NCI-H345 (cell line): ENCODE measurements around the gene BLACAT1.
"Not testable (repeated sequence)": the region's sequence is repeated elsewhere in the genome, so short reads cannot be mapped to it uniquely, and the experiment has no call there.

Source experiments
- DNase-seq: peaks from one replicate; lab custom pipeline; 2025; lab: John Stamatoyannopoulos, UW

The BLACAT1 gene

DNA sequence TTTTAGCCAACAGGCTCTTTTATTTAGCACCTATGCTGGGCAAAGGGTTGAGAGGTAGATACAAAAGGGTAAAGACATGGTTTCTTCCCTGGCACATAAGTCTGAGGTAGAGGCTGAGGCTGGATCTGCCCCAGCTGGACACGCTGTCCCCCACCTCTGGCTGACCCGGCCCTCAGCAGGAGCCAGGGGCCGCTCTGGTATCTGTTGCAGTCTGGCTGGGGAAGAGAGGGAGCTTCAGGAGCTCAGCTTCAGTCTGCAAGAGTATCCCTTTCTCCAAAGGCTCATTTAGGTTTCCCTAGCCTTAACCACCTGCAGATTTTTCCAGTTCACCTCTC is 14.2 kb downstream of the BLACAT1 start:
- no peak for DNase-seq

DNA sequence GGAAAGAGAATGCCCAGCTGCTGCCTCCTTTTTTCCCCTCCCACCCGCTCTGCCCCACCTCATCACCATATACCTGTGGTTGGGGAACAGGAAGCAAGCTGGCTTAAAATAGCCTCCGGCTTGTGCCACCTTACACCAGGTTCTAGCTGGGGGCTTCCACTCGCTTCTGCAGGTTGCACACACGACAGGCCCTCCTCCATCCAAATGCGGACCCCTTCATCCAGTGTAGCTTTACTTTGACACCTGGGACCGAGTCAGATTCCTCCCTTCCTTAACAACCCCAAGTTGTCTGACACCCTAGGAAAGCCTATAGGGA is 14.6 kb downstream of the BLACAT1 start:
- DNase-seq, result no peak

DNA sequence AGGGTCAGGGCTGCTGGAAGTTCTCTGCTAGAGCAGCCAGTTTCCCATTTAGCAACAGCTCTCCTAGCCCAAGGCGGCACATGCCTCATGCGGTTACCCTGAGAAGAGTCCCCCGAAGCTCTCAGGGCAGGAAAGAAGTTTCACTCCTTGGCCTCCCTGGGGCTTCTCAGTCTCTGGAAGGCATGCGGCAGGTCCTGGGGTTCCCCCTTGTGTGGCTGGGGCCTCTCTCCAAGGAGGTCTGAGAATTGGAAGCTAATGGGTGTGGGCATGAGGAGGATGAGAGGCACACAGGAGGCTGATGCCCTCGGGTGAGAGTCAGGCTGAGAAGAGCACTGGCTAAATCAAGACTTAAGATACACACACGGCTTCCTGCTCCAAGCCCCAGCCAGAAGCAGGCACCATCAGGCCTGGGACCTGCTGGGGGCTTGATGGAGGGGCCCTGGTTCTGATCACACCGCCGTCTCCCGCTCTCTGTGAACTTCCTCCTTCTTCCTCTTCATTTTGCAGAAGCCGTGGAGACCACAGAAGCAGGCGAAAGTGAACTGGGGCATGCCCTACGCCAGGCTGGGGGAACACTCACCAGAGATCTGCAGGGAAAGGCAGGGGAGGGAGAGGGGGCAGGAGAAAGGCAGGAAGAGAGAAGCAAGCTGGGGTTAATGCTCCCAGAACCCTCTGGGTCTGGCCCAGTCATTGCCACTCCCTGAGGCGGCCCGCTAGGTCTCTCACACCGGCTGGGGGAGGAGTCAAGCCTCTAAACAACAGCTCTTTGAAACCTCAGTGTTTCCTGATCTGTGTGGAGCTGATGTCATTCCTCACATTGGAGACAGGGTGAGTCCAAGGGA is 15.1 kb downstream of the BLACAT1 start:
- peak; percentile 56 for DNase-seq

DNA sequence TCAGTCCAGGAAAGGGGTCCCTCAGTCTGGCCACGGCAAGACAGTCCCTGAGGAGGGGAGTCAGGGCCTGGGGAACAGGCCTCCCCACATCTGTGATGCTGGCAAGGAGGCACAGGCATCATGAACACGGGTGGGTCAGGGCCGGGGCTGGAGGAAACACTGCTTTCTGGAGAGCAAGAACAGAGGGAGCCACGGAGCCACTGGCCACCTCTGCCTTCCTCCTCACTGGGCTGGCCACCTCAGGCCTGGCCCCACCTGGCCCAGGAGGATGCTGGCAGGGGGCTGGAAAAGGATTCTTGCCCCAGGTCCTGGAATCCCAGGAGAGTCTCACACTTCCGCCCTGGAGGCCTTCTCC is 15.7 kb downstream of the BLACAT1 start:
- DNase-seq, result no peak

DNA sequence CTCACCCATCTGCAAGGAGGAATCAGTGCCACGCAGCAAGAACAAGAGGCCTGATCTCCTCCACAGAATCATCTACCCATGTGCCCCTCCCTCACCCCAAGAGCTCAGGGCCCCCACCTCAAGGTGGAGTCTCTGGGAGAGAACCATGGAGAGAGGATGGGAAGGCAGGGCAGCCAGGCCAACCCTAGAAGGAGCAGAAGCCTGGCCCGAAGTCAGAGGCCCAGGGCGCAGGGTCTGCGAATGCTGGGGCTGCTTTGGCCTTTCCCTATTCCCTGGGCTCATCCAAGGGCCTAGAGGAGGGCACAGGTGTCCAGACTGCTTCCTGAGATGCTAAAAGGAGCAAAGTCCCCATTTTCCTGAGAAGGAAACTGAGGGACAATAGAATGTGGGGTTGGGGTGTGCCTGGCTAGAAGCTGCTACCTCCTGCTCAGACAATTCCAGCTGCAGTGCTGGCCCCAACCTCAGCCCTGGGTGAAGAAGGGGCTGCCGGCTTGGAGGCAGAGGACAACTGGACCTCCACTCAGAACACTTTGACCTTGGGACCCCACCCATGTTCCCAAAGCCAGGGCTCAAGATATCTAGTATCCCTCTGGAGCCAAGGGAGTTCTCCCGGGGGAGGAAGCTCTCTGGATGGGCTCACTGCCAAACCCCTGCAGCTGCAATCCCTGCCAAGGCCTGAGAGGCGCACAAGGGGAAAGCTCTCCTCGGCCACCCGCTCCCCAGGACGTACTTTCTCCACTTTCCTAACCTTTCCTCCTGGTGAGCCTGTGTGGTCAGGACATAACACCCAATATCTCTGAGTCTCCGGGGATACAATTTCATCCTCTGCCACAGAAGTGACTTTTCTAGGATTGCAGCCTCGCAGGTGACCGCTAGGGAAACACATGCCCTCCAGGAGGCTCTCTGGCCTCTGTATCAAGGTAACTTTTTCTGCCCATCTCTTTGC is 17.4 kb downstream of the BLACAT1 start:
- DNase-seq, result peak; percentile 81

DNA sequence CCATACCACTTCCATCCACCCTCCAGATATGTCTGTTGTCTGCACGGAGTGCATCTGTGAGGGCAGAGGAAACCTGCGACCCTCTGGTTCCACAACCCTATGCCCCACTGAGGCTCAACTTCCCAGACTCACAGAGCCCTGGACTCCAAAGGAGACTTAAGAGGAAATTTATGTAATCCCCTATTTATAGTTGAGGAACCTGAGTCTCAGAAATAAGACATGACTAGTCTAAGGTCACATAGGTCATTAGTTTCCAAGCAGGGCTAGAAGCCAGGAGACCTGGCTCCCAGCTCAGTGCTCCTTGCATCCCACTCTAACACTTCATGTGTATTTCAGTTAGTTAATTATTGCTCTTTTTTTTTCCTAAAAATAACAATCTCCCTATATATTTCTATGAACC is 18.3 kb downstream of the BLACAT1 start:
- no peak for DNase-seq

DNA sequence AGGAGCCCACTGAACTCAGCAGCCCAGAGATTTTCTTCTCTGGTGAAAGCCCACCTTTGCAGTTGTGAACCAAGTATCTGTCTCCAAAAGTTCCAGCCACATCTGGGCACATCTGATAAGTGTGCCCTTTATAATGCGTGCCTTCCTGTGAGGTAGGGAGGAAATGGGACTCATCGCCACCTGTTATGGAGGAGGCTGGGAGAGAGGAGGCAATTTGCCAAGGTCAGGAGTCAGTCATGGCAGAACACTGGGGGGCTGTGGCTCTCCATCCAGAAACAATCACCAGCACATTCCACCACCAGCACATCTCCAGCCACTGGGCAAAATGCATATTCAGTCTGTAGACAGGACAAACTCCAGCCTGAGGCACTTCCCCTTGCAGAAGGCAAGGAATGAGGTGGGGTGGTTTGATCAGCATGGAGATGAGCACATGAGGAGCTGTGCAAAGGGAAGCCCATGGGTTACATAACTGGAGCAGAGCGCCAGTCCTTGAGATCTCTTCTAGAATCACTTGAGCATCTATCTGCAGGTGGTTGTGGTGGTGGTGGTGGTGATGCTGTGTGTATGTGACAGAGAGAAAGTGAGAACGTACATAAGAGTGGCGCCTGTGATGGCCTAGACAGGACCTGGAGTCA is 19.0 kb downstream of the BLACAT1 start:
- no peak for DNase-seq

DNA sequence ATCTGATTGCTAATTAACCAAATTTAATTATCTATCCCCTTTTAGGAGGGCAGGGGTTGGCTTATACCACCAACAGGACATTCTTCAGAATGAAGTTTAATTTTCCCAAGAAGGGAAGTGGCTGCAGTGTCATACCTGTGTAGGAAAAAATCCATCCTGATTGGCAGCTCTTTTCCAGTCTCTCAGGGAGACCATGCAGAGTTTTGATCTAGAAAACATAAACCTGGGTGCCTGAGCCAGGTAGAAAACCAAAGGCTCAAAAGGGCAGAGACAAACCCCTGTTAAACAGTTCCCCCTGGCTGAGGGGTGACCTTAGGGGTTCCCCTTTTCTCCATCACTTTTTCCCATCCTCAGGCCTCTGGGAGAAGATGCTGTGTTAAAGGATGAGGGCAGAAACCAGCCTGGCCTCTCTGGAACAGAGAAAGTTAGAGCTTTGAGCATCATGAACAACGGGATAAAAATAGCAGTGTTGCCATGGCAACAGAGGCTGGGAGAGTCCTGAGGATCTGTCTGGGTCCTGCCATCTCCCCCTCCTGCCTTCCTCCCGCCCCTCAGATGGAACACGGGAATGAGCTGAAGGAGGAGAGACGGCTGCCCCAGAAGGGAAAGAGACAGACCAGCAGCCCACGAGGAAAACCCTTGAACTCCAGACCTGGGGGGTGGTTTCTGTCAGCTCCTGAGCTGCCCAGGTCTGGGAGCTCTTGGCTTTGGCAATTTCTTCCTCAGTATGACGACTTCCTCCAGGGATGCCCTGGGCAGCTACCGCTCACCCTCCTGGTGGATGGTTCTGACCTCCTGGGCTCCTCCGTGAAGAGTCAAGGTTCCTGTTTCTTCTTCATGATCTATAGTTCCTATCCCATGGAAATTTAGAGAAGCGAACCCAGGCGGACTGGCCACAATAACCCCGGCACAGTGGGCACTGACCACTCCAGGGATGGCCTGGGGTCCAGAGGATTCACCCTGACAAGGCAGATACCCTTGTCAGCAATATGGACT is 20.0 kb downstream of the BLACAT1 start:
- DNase-seq, result no peak

DNA sequence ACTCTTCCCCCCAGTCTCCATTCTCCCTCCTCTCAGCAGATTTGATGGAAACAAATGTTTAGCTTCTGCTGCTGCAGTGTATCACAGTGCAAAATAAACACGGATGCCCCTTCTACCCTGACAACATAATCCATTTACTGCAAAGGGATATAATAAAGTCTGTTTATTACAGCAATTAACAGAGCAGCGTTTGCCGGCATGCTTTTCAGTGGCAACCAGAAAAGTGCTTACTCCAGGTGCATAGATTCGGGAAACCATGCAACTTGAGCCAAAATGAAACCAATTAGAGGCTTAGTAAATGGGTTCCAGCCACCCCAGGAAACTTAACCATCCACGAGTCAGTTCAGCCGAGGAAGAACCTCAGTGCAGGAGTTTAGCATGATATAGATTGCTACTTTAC is 21.1 kb downstream of the BLACAT1 start:
- peak; percentile 10 for DNase-seq

DNA sequence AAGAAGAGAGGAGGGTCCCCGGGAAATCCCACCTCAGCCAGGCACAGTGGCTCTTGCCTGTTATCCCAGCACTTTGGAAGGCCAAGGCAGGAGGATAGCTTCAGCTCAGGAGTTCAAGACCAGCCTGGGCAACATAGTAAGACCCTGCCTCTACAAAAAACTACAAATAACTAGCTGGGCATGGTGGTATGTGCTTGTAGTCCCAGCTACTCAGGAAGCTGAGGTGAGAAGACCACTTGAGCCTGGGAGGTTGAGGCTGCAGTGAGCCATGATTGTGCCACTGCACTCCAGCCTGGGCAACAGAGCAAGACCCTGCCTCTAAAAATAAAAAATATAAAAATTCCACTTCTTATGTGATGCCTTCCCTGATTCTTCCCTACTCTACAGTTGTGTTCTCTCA is 23.2 kb downstream of the BLACAT1 start:
- DNase-seq, result not testable (repeated sequence)

DNA sequence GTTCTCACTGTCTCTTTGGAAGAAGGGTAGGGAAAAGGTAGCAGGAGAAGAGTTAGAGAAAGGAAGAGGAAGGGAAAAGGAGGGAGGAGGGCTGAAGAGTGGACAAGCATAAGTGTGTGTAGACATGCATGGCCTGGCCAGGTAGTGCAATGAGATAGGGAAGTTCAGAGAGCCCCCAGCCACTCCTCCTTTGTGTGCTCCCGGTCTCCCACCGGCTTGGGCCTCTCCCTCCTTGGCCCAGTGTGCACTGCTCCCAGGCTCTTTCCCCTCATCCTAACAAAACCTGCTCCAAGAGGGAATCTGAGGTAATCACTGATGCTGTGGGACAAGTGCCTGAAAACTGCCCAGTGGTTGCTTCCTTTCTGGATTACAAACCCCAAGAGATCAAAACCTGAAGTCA is 23.7 kb downstream of the BLACAT1 start:
- DNase-seq, result no peak

DNA sequence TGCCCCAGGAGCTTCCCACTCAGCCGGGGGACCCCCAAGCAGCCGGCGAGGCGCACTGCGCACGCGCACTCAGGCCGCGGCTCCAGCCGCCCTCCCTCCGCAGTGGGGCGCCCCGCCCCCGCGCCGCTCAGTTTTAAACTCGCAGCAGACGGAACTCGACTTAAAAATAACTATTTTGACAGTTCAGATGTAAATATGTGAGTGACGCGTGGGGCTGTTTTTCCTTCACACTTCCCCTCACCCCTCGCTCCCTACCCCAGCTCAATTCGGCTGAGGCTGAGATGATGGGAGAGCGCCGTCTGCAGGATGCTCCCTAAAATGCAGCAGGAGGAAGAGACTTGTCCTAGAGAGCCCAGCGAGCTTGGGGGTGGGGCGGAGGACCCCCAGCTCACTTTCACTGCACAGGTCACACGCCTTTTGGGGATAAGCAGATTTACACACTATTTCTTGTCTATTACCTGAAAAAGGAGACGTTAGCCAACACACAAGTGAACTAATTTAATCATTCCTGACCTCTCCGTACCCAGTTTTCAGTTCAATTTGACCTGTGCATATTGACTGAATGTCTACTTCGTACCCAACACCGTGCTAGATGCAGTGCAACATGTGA is 25.0 kb downstream of the BLACAT1 start:
- peak; percentile 8 for DNase-seq

DNA sequence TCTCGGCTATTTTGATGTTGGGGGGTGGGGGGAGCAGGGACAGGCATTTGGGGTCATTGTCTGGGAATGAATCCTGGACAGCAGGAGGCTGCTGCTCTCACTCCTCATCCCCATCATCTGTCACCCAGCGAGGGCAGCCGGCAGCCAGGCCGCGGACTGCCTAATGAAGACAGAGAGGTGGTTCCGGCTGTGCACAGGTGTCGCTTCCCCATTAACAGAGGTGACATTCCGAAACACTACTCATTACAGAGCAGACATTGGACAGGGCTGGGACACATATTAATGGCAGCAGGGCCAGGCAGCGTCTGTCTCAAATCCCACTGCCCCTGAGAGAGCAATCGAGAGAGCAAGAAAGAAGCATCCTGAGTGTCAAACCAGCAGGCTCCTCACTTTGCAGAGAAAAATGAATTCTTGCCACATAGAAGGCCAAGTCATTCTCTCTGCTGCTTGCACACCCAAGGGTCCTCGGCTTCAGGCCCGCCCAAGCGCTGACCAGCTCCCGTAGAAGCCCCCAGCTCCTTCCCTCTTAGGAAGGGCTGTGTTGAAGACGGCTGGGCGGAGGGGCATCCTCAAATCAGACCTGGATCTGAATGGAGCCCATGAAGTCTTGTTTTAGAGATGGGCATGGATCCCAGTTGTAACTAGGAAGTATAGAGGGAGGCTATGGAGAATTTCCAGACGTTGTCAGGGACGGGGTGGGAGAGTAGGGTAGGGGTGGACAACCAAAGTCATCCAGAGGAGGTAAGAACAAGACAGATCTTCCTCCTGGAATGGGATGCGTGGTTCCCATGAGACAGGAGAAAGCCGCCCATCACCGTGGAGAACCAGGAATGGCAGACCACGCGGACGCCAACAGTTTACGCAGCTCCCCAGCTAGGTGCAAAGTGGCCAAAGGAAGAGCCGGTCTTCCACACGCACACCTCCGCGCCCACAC is 25.8 kb downstream of the BLACAT1 start:
- DNase-seq, result no peak

DNA sequence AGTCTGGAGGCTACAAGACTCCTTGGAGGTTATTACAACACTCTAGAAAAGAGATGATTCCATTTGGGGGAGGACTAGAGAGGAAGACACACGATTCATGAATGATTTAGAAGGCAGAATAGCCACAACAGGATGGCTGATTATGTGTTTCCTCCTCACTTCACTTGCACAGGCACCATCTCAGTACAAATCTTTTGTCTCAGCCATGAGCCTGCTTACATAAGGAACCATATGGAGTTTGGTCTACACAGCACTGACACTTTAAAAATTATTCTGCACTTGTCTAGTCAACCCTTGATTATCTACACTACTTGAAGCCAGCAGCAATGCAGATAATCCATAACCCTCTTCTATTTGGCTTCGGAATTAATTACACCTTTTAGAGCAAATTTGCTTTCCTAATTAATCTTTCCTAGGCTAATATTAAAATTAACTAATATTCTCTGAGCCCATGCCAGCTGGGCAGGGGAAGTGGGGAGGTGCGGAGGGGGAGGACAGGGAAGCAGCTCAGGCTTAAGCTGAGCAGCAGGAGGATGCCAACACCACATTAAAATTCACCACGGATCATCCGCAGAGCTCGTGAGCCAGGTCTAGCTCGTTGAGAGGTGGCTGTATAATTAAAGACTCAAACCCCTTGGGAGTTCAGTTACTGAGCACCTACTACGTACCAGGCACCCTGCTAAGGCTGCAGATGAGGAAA is 30.8 kb downstream of the BLACAT1 start:
- no peak for DNase-seq

DNA sequence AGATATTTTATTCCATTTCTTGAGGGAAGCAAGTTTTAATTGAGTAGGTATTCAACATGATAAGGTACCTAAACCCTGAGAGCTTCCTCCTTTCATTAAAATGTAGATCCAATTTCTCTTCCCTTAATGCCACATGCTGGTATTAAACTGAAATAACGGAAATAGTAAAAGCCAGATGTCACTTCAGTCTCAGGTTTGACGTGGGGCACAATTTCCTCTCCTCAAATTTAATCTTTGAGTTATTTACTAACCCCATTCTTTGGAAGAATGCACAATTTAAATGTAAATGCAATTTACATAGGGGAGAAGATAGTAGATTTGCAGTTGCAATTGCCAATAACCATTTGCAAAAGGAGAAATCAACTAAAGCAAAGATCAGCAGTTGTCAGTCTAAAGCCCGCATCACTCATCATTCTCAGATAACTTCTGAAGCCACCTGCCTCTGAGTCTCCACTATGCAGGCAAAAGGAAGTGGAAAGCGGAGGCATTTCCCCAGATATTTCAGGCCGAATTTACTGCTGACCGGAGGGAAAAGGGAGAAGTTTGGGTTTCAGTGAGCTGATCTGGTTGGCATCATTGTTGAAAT is 31.9 kb downstream of the BLACAT1 start:
- DNase-seq, result no peak

DNA sequence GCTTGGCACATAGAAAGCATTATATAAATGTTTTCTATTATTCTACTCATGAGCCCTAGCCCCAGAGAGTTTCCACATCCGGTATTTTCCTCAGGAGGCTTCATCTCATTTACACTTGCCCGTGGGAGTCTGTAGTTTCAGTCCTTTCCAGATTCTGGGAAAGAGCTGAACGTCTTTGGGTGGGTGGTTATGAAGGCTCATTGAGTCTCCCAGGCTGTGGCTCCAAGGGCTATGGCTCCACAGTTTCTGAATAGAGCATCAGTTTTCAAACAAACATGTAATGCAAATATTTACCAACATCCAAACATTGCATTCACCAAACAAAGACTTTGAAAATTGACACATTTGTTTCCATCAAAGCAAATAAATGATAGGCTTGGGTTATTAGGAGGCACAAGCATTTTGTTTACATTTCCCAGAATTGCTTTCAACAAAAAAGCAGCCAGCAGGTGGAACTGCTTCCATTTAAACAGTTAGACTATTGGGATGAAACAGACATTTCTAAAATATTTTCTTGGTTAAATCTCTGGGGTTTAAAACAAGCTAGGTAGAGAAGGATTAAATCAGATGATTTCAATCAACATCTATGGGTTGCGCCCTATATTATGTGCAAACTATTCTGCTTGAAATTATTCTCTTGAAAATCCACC is 32.7 kb downstream of the BLACAT1 start:
- DNase-seq, result peak; percentile 79

DNA sequence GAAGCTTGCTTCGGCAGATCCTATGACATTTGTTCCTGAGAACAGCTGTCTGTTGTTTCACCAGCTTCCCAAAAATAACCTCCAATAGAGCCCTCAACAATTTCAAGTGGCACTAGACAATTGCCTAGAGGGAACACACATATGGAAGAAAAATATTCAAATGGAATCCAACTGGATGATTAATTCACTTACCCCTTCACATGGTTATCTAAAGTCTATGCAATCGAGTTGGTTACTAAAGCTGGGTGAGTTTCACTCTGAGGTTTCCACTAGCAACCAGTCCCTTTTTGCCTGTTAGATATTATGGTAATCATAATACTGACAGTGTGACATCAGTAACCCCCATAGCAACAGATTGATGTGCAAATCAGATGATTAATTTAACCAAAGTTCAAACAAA is 34.0 kb downstream of the BLACAT1 start, which contains the start of gene LEMD1:
TSS of gene LEMD1 (minus strand) at position 259 of the 400 bp plus-strand sequence. CDS start 1,520 bp downstream, outside the sequence.
- peak; percentile 81 for DNase-seq

DNA sequence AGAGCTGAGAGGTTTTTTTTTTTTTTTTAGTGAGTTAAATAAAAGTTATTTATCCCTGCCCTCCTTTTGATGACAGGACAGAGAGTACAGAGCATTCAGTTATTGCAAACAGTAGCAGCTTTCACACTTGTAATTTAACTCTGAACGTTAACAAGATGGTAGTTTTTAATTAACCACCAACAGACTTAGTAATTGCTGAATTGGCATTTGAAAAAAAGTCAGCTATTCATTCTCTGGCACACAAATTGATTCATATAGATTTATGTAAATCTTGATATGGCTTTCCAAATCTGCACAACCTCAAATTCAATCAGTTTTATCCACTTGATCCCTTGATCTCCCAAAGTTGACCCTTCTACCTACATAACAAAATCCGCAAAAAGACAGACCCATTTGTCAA is 34.9 kb downstream of the BLACAT1 start:
- DNase-seq, result no peak
